Glutamatergic neuron (in vitro differentiated cells): ENCODE measurements around the gene CCR7. TPM values are rescaled to one million over a fixed set of nuclear protein-coding genes. Genes with fewer than 3 reads are reported as not detected.

Experiments
- DNase-seq: peaks from one replicate; pipeline ENCODE4 v3.0.0; 2022
- H3K27ac Mint-ChIP-seq: one replicate; pipeline ENCODE4 v1.8.0; 2020; ENCODE audit warnings: mild to moderate bottlenecking, mixed read lengths, inconsistent platforms; ENCODE audit not compliant: unreplicated experiment
- H3K27me3 Mint-ChIP-seq: one replicate; pipeline ENCODE4 v1.8.0; 2020; ENCODE audit warnings: mild to moderate bottlenecking, moderate library complexity, mixed read lengths, inconsistent platforms; ENCODE audit not compliant: unreplicated experiment
- H3K36me3 Mint-ChIP-seq: one replicate; pipeline ENCODE4 v1.8.0; 2020; ENCODE audit warnings: mild to moderate bottlenecking, mixed read lengths, inconsistent platforms; ENCODE audit not compliant: unreplicated experiment
- H3K4me1 Mint-ChIP-seq: one replicate; pipeline ENCODE4 v1.8.0; 2020; ENCODE audit warnings: mild to moderate bottlenecking, low read depth, mixed read lengths, inconsistent platforms; ENCODE audit not compliant: unreplicated experiment
- H3K4me3 Mint-ChIP-seq: one replicate; pipeline ENCODE4 v1.8.0; 2020; ENCODE audit warnings: mild to moderate bottlenecking, mixed read lengths, inconsistent platforms; ENCODE audit not compliant: unreplicated experiment
- H3K9me3 Mint-ChIP-seq: one replicate; pipeline ENCODE4 v1.8.0; 2020; ENCODE audit warnings: mild to moderate bottlenecking, moderate library complexity, mixed read lengths, inconsistent platforms; ENCODE audit not compliant: unreplicated experiment
- CTCF ChIP-seq: fragments of 200-600 bp; sonication (generic); IDR thresholded peaks from one replicate; pipeline ENCODE4 v1.5.0; 2021; ENCODE audit not compliant: partially characterized antibody, unreplicated experiment
- total RNA-seq: library from RNA; stranded (reverse); fragmentation: NEBNext Ultra II Directional; extraction: Animal tissue kit (Norgen Biotek cat#: 25700); gene quantifications from one replicate; pipeline ENCODE4 v1.2.1, GENCODE V29; 2021; ENCODE audit not compliant: unreplicated experiment

The CCR7 gene
- total RNA-seq, 1 donor from 2014 or later = not detected

DNA sequence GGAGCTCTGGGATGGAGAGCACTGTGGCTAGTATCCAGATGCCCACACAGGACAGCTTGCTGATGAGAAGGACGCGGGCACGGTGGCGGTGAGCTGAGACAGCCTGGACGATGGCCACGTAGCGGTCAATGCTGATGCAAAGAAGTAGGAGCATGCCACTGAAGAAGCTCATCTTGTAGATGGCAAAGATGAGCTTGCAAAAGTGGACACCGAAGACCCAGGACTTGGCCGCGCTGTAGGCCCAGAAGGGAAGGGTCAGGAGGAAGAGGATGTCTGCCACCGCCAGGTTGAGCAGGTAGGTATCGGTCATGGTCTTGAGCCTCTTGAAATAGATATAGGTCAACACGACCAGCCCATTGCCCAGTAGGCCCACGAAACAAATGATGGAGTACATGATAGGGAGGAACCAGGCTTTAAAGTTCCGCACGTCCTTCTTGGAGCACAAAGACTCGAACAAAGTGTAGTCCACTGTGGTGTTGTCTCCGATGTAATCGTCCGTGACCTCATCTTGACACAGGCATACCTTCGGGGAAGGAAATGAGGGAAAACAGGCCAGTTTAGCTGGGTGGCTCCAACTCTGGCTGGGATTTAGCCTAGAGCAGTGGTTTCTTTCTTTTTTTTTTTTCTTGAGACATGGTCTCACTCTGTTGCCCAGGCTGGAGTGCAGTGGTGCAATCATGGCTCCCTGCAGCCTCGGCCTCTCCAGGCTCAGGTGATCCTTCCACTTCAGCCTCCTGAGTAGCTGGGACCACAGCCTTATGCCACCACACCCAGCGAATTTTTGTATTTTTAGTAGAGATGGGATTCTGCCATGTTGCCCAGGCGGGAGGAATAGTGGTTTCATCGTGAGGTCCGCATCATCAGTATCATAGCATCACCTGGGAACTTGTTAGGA, 9.7 kb downstream of the CCR7 start:
- no peak overlapping the region for H3K27ac Mint-ChIP-seq
- no peak for DNase-seq
- H3K4me3 Mint-ChIP-seq = no peak overlapping the region
- no peak for TF ChIP-seq CTCF
- H3K36me3 Mint-ChIP-seq = no peaks in the 10 kb centered on the region
- no peaks in the 10 kb centered on the region for H3K27me3 Mint-ChIP-seq
- H3K4me1 Mint-ChIP-seq = peaks cover 44% of the 10 kb centered on the region
- peaks cover 6% of the 10 kb centered on the region for H3K9me3 Mint-ChIP-seq

GRCh38 chr17:40554646-40555295, 10.5 kb downstream of the CCR7 start:
- no peaks in the 10 kb centered on the region for H3K27me3 Mint-ChIP-seq
- H3K27ac Mint-ChIP-seq = no peak overlapping the region
- H3K9me3 Mint-ChIP-seq = peaks cover 6% of the 10 kb centered on the region
- peaks cover 41% of the 10 kb centered on the region for H3K4me1 Mint-ChIP-seq
- no peak for DNase-seq
- no peak overlapping the region for H3K4me3 Mint-ChIP-seq
- H3K36me3 Mint-ChIP-seq = no peaks in the 10 kb centered on the region
- no peak for TF ChIP-seq CTCF

GRCh38 chr17:40553694-40554534, 11.4 kb downstream of the CCR7 start:
- Mint-ChIP-seq H3K4me1 (peaks cover 40% of the 10 kb centered on the region), H3K9me3 (peaks cover 6% of the 10 kb centered on the region), H3K36me3 (no peaks in the 10 kb centered on the region), H3K27ac (no peak overlapping the region), H3K4me3 (no peak overlapping the region), H3K27me3 (peaks cover 4% of the 10 kb centered on the region)
- TF ChIP-seq CTCF = no peak
- DNase-seq = no peak

GRCh38 chr17:40552806-40553693, 12.2 kb downstream of the CCR7 start:
- Mint-ChIP-seq H3K4me1 (peaks cover 33% of the 10 kb centered on the region), H3K9me3 (peaks cover 3% of the 10 kb centered on the region), H3K27ac (peak overlapping the region; percentile 18), H3K4me3 (no peak overlapping the region), H3K27me3 (peaks cover 4% of the 10 kb centered on the region), H3K36me3 (no peaks in the 10 kb centered on the region)
- TF ChIP-seq CTCF = no peak
- no peak for DNase-seq
